Parathyroid adenoma (tissue), 2 donors: Measurements from ENCODE around the gene SOCS7.

Experiments
- H2AFZ ChIP-seq: fragments of 300-600 bp; sonication (generic); one replicate; pipeline ENCODE4 v1.7.0; 2017; ENCODE audit warnings: antibody characterized with exemption, mild to moderate bottlenecking
- H3K27ac ChIP-seq: fragments of 300-600 bp; sonication (generic); one replicate; pipeline ENCODE4 v1.7.0; 2017
- H3K27me3 ChIP-seq: fragments of 300-600 bp; sonication (generic); one replicate; pipeline ENCODE4 v1.7.0; 2017; ENCODE audit warnings: low read length; ENCODE audit not compliant: control insufficient read depth, insufficient read depth
- H3K36me3 ChIP-seq: fragments of 300-600 bp; sonication (generic); one replicate; pipeline ENCODE4 v1.7.0; 2017; ENCODE audit warnings: low read length; ENCODE audit not compliant: control insufficient read depth, insufficient read depth
- H3K4me1 ChIP-seq: fragments of 300-600 bp; sonication (generic); one replicate; pipeline ENCODE4 v1.7.0; 2017; ENCODE audit warnings: control low read depth
- H3K4me2 ChIP-seq: fragments of 300-600 bp; sonication (generic); one replicate; pipeline ENCODE4 v1.7.0; 2017; ENCODE audit warnings: low read length
- H3K4me3 ChIP-seq: fragments of 300-600 bp; sonication (generic); one replicate; pipeline ENCODE4 v1.7.0; 2017; ENCODE audit warnings: low read depth, low read length
- H3K79me2 ChIP-seq: fragments of 300-600 bp; sonication (generic); one replicate; pipeline ENCODE4 v1.7.0; 2017; ENCODE audit warnings: control low read depth
- H3K9ac ChIP-seq: fragments of 300-600 bp; sonication (generic); one replicate; pipeline ENCODE4 v1.7.0; 2017; ENCODE audit warnings: mild to moderate bottlenecking
- H3K9me3 ChIP-seq: fragments of 300-600 bp; sonication (generic); one replicate; pipeline ENCODE4 v1.7.0; 2017; ENCODE audit warnings: low read length; ENCODE audit not compliant: control insufficient read depth
- CTCF ChIP-seq: fragments of 300-600 bp; sonication (generic); IDR thresholded peaks from one replicate; pipeline ENCODE4 v1.7.0; 2017; ENCODE audit warnings: antibody characterized with exemption, mild to moderate bottlenecking
- donor health status: primary hyperparathyroidism.

The SOCS7 gene

GRCh38 chr17:38427160-38427949 is 75.7 kb downstream of the SOCS7 start:
- peak overlapping the region; percentile 72 for H3K27ac ChIP-seq

GRCh38 chr17:38428112-38428642 is 76.5 kb downstream of the SOCS7 start, which contains the start of gene ARHGAP23:
Gene ARHGAP23 (plus strand): TSS chr17:38428464. CDS start chr17:38428486, 22 bp downstream.
- no peaks in the 10 kb centered on the region for H3K27me3 ChIP-seq
- peaks cover 14% of the 10 kb centered on the region for H3K4me1 ChIP-seq
- peak within 1 kb of the TSS; percentile 94 for H3K4me2 ChIP-seq
- peak within 1 kb of the TSS; percentile 86 for H3K4me3 ChIP-seq
- peak within 1 kb of the TSS; percentile 17 for H3K9ac ChIP-seq
- H3K9me3 ChIP-seq, result no peaks in the 10 kb centered on the region
- TF ChIP-seq CTCF, result no peak
- H3K36me3 ChIP-seq, result no peaks in the 10 kb centered on the region
- peak within 1 kb of the TSS; percentile 76 for H3K27ac ChIP-seq
- peaks cover 23% of the 10 kb centered on the region for H3K79me2 ChIP-seq
- H2AFZ ChIP-seq, result peak within 1 kb of the TSS; percentile 82

More at GRCh38 chr17:38427160-38427949, 75.7 kb downstream of the SOCS7 start:
- H2AFZ ChIP-seq, result peak overlapping the region; percentile 76
- peaks cover 14% of the 10 kb centered on the region for H3K4me1 ChIP-seq
- H3K4me2 ChIP-seq, result peak overlapping the region; percentile 94
- no peaks in the 10 kb centered on the region for H3K36me3 ChIP-seq
- H3K4me3 ChIP-seq, result peak overlapping the region; percentile 66
- H3K9ac ChIP-seq, result peak overlapping the region; percentile 17
- TF ChIP-seq CTCF, result no peak
- H3K27me3 ChIP-seq, result no peaks in the 10 kb centered on the region
- no peaks in the 10 kb centered on the region for H3K9me3 ChIP-seq
- peaks cover 23% of the 10 kb centered on the region for H3K79me2 ChIP-seq

- peaks cover 14% of the 10 kb centered on the region for H3K4me1 ChIP-seq
Observed at GRCh38 chr17:38428643-38429371, 77.2 kb downstream of the SOCS7 start.

GRCh38 chr17:38429476-38430100 is 77.9 kb downstream of the SOCS7 start:
- Histone ChIP-seq H3K4me1 (peaks cover 14% of the 10 kb centered on the region), H2AFZ (peak overlapping the region; percentile 82), H3K4me3 (peak overlapping the region; percentile 86), H3K36me3 (no peaks in the 10 kb centered on the region), H3K9me3 (no peaks in the 10 kb centered on the region), H3K79me2 (peaks cover 20% of the 10 kb centered on the region), H3K27me3 (no peaks in the 10 kb centered on the region), H3K27ac (peak overlapping the region; percentile 76), H3K9ac (no peak overlapping the region), H3K4me2 (peak overlapping the region; percentile 94)
- no peak for TF ChIP-seq CTCF

More at GRCh38 chr17:38428643-38429371, 77.2 kb downstream of the SOCS7 start:
- H3K4me2 ChIP-seq, result peak overlapping the region; percentile 94
- H3K9ac ChIP-seq, result peak overlapping the region; percentile 9
- peak overlapping the region; percentile 76 for H3K27ac ChIP-seq
- H3K9me3 ChIP-seq, result no peaks in the 10 kb centered on the region
- H3K79me2 ChIP-seq, result peaks cover 20% of the 10 kb centered on the region
- no peaks in the 10 kb centered on the region for H3K27me3 ChIP-seq
- no peak for TF ChIP-seq CTCF
- peak overlapping the region; percentile 82 for H2AFZ ChIP-seq
- H3K36me3 ChIP-seq, result no peaks in the 10 kb centered on the region
- H3K4me3 ChIP-seq, result peak overlapping the region; percentile 86
